ENCODE results near the gene CSMD2. TPM values are rescaled to one million over a fixed set of nuclear protein-coding genes. Genes with fewer than 3 reads are reported as not detected.

The CSMD2 gene
- total and polyA plus RNA-seq, 7 donors, result under 0.01 to 0.83 (median 0.16) TPM

- WGBS, 2 donors, result 74 to 83% methylated on average over 9 of the region's 9 CpGs
- Histone ChIP-seq H3K36me3 (no peaks in the 10 kb centered on the region), H3K4me1 (no peaks in the 10 kb centered on the region), H3K9me3 (no peaks in the 10 kb centered on the region), H3K27me3 (no peaks in the 10 kb centered on the region), H3K4me3 (no peak overlapping the region), H3K27ac (no peak overlapping the region)
- intact Hi-C loops (cut with DNase I), result no loop called here
- TF ChIP-seq POLR2AphosphoS5 (IDR thresholded peaks at IDR 0.05) (no peak), POLR2A (IDR thresholded peaks at IDR 0.05) (no peak), EP300 (IDR thresholded peaks at IDR 0.05) (no peak), CTCF (IDR thresholded peaks at IDR 0.05) (no peak)
- no peak for DNase-seq
These were observed 558.8 kb downstream of the CSMD2 start for GRCh38 chr1:33606272-33606671.

- Histone ChIP-seq H3K27ac (no peak overlapping the region), H3K4me1 (no peaks in the 10 kb centered on the region), H3K4me3 (no peak overlapping the region), H3K36me3 (no peaks in the 10 kb centered on the region), H3K27me3 (no peaks in the 10 kb centered on the region), H3K9me3 (no peaks in the 10 kb centered on the region)
- TF ChIP-seq POLR2A (IDR thresholded peaks at IDR 0.05), result no peak
- TF ChIP-seq CTCF (IDR thresholded peaks at IDR 0.05), result no peak
- no peak for TF ChIP-seq EP300 (IDR thresholded peaks at IDR 0.05)
- TF ChIP-seq POLR2AphosphoS5 (IDR thresholded peaks at IDR 0.05), result no peak
- intact Hi-C loops (cut with DNase I), result no loop called here
- WGBS, 2 donors, result 87% methylated on average over 9 of the region's 9 CpGs
- no peak for DNase-seq
These were observed 562.8 kb downstream of the CSMD2 start for GRCh38 chr1:33602271-33602670.

GRCh38 chr1:33601751-33602150, 563.3 kb downstream of the CSMD2 start:
- H3K27me3 ChIP-seq, result no peaks in the 10 kb centered on the region
- no peak for DNase-seq
- intact Hi-C loops (cut with DNase I), result no loop called here
- TF ChIP-seq EP300 (IDR thresholded peaks at IDR 0.05), result no peak
- no peak for TF ChIP-seq POLR2A (IDR thresholded peaks at IDR 0.05)
- no peak for TF ChIP-seq CTCF (IDR thresholded peaks at IDR 0.05)
- TF ChIP-seq POLR2AphosphoS5 (IDR thresholded peaks at IDR 0.05), result no peak
- no peaks in the 10 kb centered on the region for H3K4me1 ChIP-seq
- no peaks in the 10 kb centered on the region for H3K9me3 ChIP-seq
- no peak overlapping the region for H3K4me3 ChIP-seq
- no peaks in the 10 kb centered on the region for H3K36me3 ChIP-seq
- no peak overlapping the region for H3K27ac ChIP-seq
- WGBS, 2 donors, result 78 to 81% methylated on average over 2 of the region's 2 CpGs

GRCh38 chr1:33599516-33600115, 565.4 kb downstream of the CSMD2 start:
- TF ChIP-seq EP300 (IDR thresholded peaks at IDR 0.05) (no peak), POLR2A (IDR thresholded peaks at IDR 0.05) (no peak), CTCF (IDR thresholded peaks at IDR 0.05) (no peak), POLR2AphosphoS5 (IDR thresholded peaks at IDR 0.05) (no peak)
- WGBS, 2 donors, result 69 to 80% methylated on average over 7 of the region's 7 CpGs
- Histone ChIP-seq H3K4me3 (no peak overlapping the region), H3K27ac (no peak overlapping the region), H3K4me1 (no peaks in the 10 kb centered on the region), H3K9me3 (no peaks in the 10 kb centered on the region), H3K36me3 (no peaks in the 10 kb centered on the region), H3K27me3 (no peaks in the 10 kb centered on the region)
- intact Hi-C loops (cut with DNase I), result no loop called here
- DNase-seq, result no peak

- no peaks in the 10 kb centered on the region for H3K4me1 ChIP-seq
- H3K9me3 ChIP-seq, result no peaks in the 10 kb centered on the region
- DNase-seq, result no peak
- no peak overlapping the region for H3K4me3 ChIP-seq
- TF ChIP-seq POLR2A (IDR thresholded peaks at IDR 0.05), result no peak
- no peak for TF ChIP-seq EP300 (IDR thresholded peaks at IDR 0.05)
- no peak for TF ChIP-seq CTCF (IDR thresholded peaks at IDR 0.05)
- no peak for TF ChIP-seq POLR2AphosphoS5 (IDR thresholded peaks at IDR 0.05)
- H3K36me3 ChIP-seq, result no peaks in the 10 kb centered on the region
- H3K27ac ChIP-seq, result no peak overlapping the region
- intact Hi-C loops (cut with DNase I), result no loop called here
- no peaks in the 10 kb centered on the region for H3K27me3 ChIP-seq
- WGBS, 2 donors, result 97 to 98% methylated on average over 7 of the region's 7 CpGs
These were observed 576.3 kb downstream of the CSMD2 start for GRCh38 chr1:33588726-33589125.

Measured in sigmoid colon (tissue), 7 donors.